BLaER1 (cell line): Measurements from ENCODE around the gene SMIM35.

Source experiments
- H3K27ac ChIP-seq: shearing (Covaris generic); formaldehyde crosslinking; 2 replicates; pipeline ENCODE4 v1.8.1; 2022
- H3K27me3 ChIP-seq: shearing (Covaris generic); formaldehyde crosslinking; 2 replicates; pipeline ENCODE4 v1.8.1; 2022
- H3K36me3 ChIP-seq: shearing (Covaris generic); formaldehyde crosslinking; 2 replicates; pipeline ENCODE4 v1.8.1; 2022
- H3K4me1 ChIP-seq: shearing (Covaris generic); formaldehyde crosslinking; 2 replicates; pipeline ENCODE4 v1.8.1; 2022
- H3K4me2 ChIP-seq: shearing (Covaris generic); formaldehyde crosslinking; 2 replicates; pipeline ENCODE4 v1.8.1; 2022
- H3K4me3 ChIP-seq: shearing (Covaris generic); formaldehyde crosslinking; 2 replicates; pipeline ENCODE4 v1.8.1; 2022
- H3K9ac ChIP-seq: shearing (Covaris generic); formaldehyde crosslinking; 2 replicates; pipeline ENCODE4 v1.8.1; 2022
- H3K9me3 ChIP-seq: shearing (Covaris generic); formaldehyde crosslinking; 2 replicates; pipeline ENCODE4 v1.8.1; 2022
- H4K20me1 ChIP-seq: shearing (Covaris generic); formaldehyde crosslinking; 2 replicates; pipeline ENCODE4 v1.8.1; 2022
- Cebpa-rat ChIP-seq: shearing (Covaris generic); IDR thresholded peaks from 2 replicates; pipeline ENCODE4 v1.8.1; 2022

Gene SMIM35

DNA sequence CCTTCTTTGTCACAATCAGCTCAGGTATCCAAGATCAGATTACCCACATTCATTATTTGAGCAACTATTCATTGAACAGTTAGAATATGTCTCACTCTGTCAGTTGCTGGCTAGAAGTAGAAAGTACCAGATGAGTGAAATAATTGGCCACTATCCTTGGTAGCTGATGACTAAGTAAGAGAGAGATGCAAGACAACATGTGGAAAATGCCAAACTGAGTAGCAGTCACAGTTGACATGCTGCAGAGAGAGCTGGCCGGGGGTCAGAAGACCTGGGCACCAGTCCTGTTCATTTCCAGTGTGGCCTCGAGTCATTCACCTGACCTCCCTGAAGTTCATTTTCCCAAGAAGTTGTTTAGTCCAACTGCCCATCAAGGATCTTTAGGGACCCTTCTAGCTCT is 22.5 kb upstream of the SMIM35 start:
- no peaks in the 10 kb centered on the region for H3K9me3 ChIP-seq
- no peak overlapping the region for H3K4me3 ChIP-seq
- H3K36me3 ChIP-seq, result no peaks in the 10 kb centered on the region
- H3K27me3 ChIP-seq, result no peaks in the 10 kb centered on the region
- H3K4me2 ChIP-seq, result no peak overlapping the region
- TF ChIP-seq Cebpa-rat, result no peak
- H3K27ac ChIP-seq, result no peak overlapping the region
- H3K9ac ChIP-seq, result no peak overlapping the region
- H3K4me1 ChIP-seq, result no peaks in the 10 kb centered on the region; the same call in 1 of the 2 replicates
- H4K20me1 ChIP-seq, result no peaks in the 10 kb centered on the region

DNA sequence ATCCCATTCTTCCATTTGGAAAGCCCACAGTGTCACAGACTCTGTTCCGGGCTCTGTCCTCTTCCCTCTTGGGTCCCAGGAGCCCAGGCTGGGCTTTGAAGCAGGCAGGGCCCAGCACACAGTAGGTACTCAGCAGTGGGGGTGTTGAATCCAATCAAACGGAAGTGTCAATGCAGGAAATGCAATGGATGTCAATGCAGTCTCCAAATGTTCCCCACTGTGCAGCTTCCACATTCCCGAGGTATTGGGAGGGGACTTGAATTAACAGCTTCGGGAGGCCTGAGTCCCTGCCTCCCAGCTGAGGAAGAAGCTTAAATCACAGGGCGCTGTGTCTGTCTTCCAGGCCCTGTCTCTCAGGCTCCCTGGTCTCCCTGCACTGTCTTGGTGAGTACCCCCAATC is 21.8 kb upstream of the SMIM35 start:
- Histone ChIP-seq H4K20me1 (no peaks in the 10 kb centered on the region), H3K4me1 (no peaks in the 10 kb centered on the region), H3K4me2 (no peak overlapping the region), H3K27me3 (no peaks in the 10 kb centered on the region), H3K27ac (no peak overlapping the region), H3K9ac (no peak overlapping the region), H3K4me3 (no peak overlapping the region), H3K36me3 (no peaks in the 10 kb centered on the region), H3K9me3 (no peaks in the 10 kb centered on the region)
- no peak for TF ChIP-seq Cebpa-rat

DNA sequence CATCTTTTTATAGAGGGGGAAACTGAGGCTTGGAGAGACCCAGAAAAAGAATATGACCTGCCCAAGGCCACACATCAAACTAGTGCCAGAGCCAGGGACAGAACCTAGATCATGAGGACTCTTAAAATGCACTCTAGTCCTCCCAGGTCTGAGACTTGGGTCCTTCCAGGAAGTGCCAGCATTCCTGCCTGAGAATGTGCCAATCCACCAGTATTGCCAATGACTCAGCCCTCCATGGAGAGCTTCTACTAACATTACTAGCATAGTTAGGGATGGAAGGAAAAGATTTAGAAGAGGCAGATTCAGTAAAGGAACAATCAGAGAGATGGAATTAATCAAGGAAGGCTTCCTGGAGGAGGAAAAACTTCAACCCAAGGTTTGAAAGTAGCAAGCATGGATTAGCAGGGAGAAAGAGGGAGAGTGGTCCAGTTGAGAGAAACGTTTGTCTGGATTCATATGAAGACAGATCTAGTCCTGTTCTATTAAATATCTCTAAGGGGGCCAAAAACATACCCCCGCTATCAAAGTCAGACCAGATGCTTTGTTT is 20.1 kb upstream of the SMIM35 start:
- Histone ChIP-seq H3K27me3 (no peaks in the 10 kb centered on the region), H3K4me3 (no peak overlapping the region), H3K4me2 (no peak overlapping the region), H3K4me1 (peaks cover 11% of the 10 kb centered on the region), H4K20me1 (no peaks in the 10 kb centered on the region), H3K36me3 (no peaks in the 10 kb centered on the region), H3K9me3 (no peaks in the 10 kb centered on the region), H3K9ac (no peak overlapping the region), H3K27ac (no peak overlapping the region)
- no peak for TF ChIP-seq Cebpa-rat

DNA sequence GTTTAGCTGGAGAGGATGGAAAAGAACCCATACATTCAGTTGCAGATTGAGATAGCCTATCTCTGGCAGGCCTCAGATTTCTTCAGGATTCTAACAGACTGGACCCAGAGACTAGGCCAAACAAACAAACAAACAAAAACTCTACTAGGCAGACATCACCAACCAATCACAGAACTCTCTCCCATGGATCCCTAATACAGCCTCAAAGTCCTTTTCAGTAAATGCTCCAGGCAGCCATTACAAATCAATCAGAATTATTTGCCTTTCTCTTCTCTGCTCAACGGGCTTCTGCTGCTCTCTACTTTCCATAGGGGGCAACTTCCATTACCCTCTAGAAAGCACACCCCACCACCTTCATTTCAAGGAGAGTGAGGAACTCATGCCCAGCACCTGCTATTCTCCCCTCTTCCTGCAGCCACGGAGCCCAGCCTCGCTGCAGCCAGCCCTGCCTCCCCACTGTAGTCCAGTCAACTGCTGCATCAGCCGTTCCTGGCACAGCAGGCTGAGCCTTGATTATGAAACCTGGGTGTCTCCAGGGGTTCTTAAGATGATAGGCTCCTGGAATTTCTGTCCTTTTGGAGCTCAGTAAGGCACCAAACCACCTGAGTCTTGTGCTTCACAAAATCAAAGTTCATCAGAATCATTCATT is 19.0 kb upstream of the SMIM35 start:
- Histone ChIP-seq H3K4me3 (no peak overlapping the region), H3K9me3 (no peaks in the 10 kb centered on the region), H3K4me2 (no peak overlapping the region), H4K20me1 (no peaks in the 10 kb centered on the region), H3K9ac (no peak overlapping the region), H3K27me3 (no peaks in the 10 kb centered on the region), H3K36me3 (no peaks in the 10 kb centered on the region), H3K4me1 (peaks cover 11% of the 10 kb centered on the region), H3K27ac (no peak overlapping the region)
- TF ChIP-seq Cebpa-rat, result no peak

DNA sequence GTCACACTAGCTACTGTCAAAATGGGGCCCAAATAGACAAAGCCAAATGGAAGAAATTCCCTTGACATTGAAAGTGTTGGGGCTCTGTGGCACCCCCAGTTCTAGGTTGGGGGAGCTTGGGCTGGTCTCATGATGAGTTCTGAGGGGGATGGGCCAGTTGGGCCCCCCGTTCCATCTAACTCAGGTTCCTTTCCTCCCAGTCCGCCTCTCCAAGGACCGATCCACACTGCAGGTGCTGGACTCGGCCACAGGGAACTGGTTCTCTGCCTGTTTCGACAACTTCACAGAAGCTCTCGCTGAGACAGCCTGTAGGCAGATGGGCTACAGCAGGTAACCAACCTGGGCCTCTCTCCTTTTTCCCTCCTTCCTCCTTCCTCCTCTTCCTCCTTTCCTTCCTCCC is 17.7 kb upstream of the SMIM35 start:
- no peak overlapping the region for H3K27ac ChIP-seq
- H3K36me3 ChIP-seq, result no peaks in the 10 kb centered on the region
- H3K9ac ChIP-seq, result no peak overlapping the region
- peaks cover 11% of the 10 kb centered on the region for H3K4me1 ChIP-seq
- no peak overlapping the region for H3K4me2 ChIP-seq
- no peaks in the 10 kb centered on the region for H3K9me3 ChIP-seq
- no peaks in the 10 kb centered on the region for H4K20me1 ChIP-seq
- H3K4me3 ChIP-seq, result no peak overlapping the region
- no peaks in the 10 kb centered on the region for H3K27me3 ChIP-seq
- no peak for TF ChIP-seq Cebpa-rat

DNA sequence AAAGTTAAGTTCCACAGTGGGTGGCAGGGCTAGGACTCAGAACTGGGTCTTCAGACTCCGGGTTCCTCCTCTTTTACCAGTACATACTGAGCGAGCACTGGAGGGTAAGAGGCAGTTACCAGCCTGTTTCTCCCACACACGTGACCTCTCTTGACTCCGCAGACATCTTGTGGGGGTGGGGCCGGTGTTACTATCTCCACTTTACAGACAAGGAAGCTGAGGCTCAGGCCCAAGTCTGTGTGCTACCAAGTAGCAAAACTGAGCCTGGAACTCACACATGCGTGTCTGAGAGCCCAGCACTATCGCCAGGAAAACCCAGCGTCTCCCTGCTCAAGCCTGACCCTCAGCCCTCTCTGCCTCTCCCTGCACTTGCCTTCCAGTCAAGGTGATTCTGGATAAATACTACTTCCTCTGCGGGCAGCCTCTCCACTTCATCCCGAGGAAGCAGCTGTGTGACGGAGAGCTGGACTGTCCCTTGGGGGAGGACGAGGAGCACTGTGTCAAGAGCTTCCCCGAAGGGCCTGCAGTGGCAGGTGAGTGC is 16.0 kb upstream of the SMIM35 start:
- no peak overlapping the region for H3K4me3 ChIP-seq

DNA sequence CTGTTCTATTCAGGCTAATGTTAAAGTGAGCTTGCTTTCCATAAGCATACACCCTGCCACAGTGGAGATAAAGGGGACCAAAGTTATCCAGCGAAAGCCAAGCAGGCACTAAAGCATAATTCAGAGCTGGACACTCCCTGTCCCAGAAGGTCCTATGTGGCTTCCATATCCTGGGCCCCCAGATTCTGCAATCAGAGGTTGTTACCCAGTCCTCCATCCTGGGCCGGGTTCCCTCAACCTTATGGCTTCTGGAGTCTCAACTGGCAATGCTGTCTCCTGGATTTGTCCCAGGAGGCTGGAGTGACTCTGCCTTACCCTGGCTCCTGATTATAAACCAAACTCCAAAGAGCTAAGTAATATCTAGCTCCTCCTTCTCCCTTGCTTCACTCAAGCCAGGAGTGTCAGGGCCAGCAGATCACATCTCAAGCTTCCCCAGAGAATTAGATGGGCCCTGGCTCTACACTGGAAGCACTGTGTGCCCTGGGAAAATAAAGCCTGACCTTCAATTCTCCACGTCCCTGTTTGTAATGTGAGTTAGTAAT is 14.0 kb upstream of the SMIM35 start:
- no peak overlapping the region for H3K27ac ChIP-seq
- peaks cover 11% of the 10 kb centered on the region for H3K4me1 ChIP-seq
- TF ChIP-seq Cebpa-rat, result no peak
- no peaks in the 10 kb centered on the region for H3K27me3 ChIP-seq
- no peak overlapping the region for H3K9ac ChIP-seq
- H3K4me3 ChIP-seq, result no peak overlapping the region
- H4K20me1 ChIP-seq, result no peaks in the 10 kb centered on the region
- no peaks in the 10 kb centered on the region for H3K9me3 ChIP-seq
- H3K36me3 ChIP-seq, result no peaks in the 10 kb centered on the region
- no peak overlapping the region for H3K4me2 ChIP-seq

More for the DNA sequence above, 16.0 kb upstream of the SMIM35 start:
- no peaks in the 10 kb centered on the region for H3K9me3 ChIP-seq
- H3K27ac ChIP-seq, result no peak overlapping the region
- H3K4me2 ChIP-seq, result peak overlapping the region; percentile 22
- no peaks in the 10 kb centered on the region for H4K20me1 ChIP-seq
- H3K9ac ChIP-seq, result no peak overlapping the region
- TF ChIP-seq Cebpa-rat, result no peak
- H3K27me3 ChIP-seq, result no peaks in the 10 kb centered on the region
- H3K4me1 ChIP-seq, result peaks cover 11% of the 10 kb centered on the region
- no peaks in the 10 kb centered on the region for H3K36me3 ChIP-seq

DNA sequence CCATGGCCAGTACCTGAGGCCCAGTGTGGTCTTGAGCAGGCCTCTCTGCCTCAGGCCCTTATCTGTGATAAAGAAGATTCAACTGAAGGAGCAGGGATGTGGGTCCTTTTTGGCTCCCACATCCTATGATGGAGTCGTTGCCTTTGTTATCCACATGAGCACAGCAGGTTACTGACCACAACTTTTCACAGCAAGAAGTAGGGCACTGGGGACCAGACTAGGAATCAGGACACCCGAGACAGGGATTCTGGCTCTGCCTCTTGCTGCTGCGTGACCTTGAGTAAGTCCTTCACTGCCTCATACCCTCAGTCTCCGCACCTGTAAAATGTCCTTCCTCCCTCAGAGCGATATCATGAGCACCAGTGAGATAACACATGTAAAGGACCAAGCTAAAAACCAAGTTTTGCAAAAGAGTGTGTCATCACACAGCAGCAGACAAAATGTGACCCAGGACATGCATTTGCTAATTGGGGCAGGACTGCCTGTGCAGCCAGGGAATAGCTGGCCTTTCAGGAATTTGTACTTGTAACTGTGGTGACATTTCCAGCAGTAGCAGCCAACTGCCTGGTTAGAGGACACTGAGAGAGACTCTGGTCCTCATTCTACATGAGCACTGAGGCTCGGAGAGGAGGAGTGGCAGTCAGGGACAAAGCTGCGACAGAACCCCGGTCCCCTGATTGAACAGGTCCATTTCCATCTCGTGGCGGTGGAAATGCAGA is 13.2 kb upstream of the SMIM35 start:
- Histone ChIP-seq H3K27ac (no peak overlapping the region), H3K9ac (no peak overlapping the region), H3K4me2 (no peak overlapping the region), H4K20me1 (no peaks in the 10 kb centered on the region), H3K9me3 (no peaks in the 10 kb centered on the region), H3K36me3 (no peaks in the 10 kb centered on the region), H3K27me3 (no peaks in the 10 kb centered on the region), H3K4me1 (peaks cover 11% of the 10 kb centered on the region), H3K4me3 (no peak overlapping the region)
- TF ChIP-seq Cebpa-rat, result no peak

DNA sequence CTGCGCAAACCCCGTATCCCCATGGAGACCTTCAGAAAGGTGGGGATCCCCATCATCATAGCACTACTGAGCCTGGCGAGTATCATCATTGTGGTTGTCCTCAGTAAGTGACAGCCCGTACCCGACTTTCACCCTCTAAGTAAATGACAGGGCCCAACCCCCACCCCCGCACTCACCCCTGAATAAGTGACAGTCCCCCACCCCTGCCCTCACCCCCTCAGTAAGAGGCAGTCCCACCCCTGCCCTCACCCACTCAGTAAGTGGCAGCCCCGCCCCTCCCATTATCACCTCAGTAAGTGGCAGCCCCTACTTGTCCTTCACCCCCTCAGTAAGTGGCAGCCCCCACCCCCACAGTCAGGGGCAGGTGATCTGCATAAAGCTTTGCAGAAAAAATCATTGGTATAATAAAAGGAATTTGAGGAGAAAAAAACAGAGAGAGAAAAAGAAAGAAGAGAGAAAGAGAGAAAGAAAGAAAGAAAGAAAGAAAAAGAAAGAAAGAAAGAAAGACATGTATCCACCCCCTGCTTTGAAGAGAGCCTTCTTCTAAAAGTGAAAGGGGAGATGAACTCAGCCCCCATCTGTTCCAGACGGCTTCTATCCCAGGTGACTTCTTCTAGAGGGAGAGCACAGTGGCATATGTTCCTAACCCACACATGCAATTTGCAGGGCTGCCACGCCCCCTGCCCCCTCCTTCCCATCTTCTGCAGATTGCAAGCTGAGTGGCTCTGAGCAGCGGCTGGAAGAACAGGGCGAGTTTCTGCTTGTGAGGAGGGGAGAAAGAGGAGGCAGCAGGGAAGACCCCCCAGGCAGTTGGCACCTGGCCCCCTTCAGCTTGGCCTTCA is 12.5 kb upstream of the SMIM35 start:
- Histone ChIP-seq H3K27me3 (no peaks in the 10 kb centered on the region), H3K4me1 (peaks cover 11% of the 10 kb centered on the region), H3K9me3 (no peaks in the 10 kb centered on the region), H3K36me3 (no peaks in the 10 kb centered on the region), H3K27ac (no peak overlapping the region), H4K20me1 (no peaks in the 10 kb centered on the region), H3K4me2 (no peak overlapping the region), H3K4me3 (no peak overlapping the region), H3K9ac (no peak overlapping the region)
- TF ChIP-seq Cebpa-rat, result no peak
